GM21717 (cell line): Measurements from ENCODE around the gene SLC1A7.

Source experiments
- ATAC-seq: cut with Tn5 transposase; IDR thresholded peaks from one replicate; pipeline ENCODE4 v1.9.1; 2021; ENCODE audit warnings: mild to moderate bottlenecking, moderate library complexity; ENCODE audit not compliant: unreplicated experiment

SLC1A7 gene

GRCh38 chr1:53162621-53163020 is 20.2 kb upstream of the SLC1A7 start:
- ATAC-seq, result no peak

GRCh38 chr1:53160924-53161378 is 18.5 kb upstream of the SLC1A7 start:
- no peak for ATAC-seq

GRCh38 chr1:53158900-53159299 is 16.5 kb upstream of the SLC1A7 start:
- ATAC-seq, result no peak

GRCh38 chr1:53156783-53157182 is 14.3 kb upstream of the SLC1A7 start:
- no peak for ATAC-seq

GRCh38 chr1:53155945-53156344 is 13.5 kb upstream of the SLC1A7 start:
- no peak for ATAC-seq

- no peak for ATAC-seq
Observed at GRCh38 chr1:53155534-53155933, 13.1 kb upstream of the SLC1A7 start.

GRCh38 chr1:53154859-53155438 is 12.5 kb upstream of the SLC1A7 start:
- ATAC-seq, result no peak

- no peak for ATAC-seq
Observed at GRCh38 chr1:53153752-53154151, 11.3 kb upstream of the SLC1A7 start.

GRCh38 chr1:53148123-53148522 is 5.7 kb upstream of the SLC1A7 start:
- ATAC-seq, result no peak

GRCh38 chr1:53147174-53147573 is 4.7 kb upstream of the SLC1A7 start:
- no peak for ATAC-seq

GRCh38 chr1:53145942-53146708 is 3.7 kb upstream of the SLC1A7 start:
- ATAC-seq, result no peak

GRCh38 chr1:53145619-53145941 is 3.1 kb upstream of the SLC1A7 start:
- ATAC-seq, result no peak

- ATAC-seq, result no peak
Observed at GRCh38 chr1:53145051-53145600, 2.7 kb upstream of the SLC1A7 start.

- ATAC-seq, result no peak
Observed at GRCh38 chr1:53144201-53144600, 1.8 kb upstream of the SLC1A7 start.

GRCh38 chr1:53143527-53143926 is 1.1 kb upstream of the SLC1A7 start:
- ATAC-seq, result no peak

- ATAC-seq, result no peak
Observed at GRCh38 chr1:53141487-53142055, 867 bp downstream of the SLC1A7 start.

- ATAC-seq, result no peak
Observed at GRCh38 chr1:53140451-53140850, 2.0 kb downstream of the SLC1A7 start.

- ATAC-seq, result no peak
Observed at GRCh38 chr1:53139951-53140361, 2.5 kb downstream of the SLC1A7 start.

- no peak for ATAC-seq
Observed at GRCh38 chr1:53138991-53139884, 3.2 kb downstream of the SLC1A7 start.

GRCh38 chr1:53137729-53138128 is 4.7 kb downstream of the SLC1A7 start:
- ATAC-seq, result no peak

- ATAC-seq, result no peak
Observed at GRCh38 chr1:53135735-53136114, 6.7 kb downstream of the SLC1A7 start.
